Measurements from ENCODE around the gene PDLIM7. TPM values are rescaled to one million over a fixed set of nuclear protein-coding genes. Genes with fewer than 3 reads are reported as not detected.
A peak's percentile ranks its signal among the peaks of the same experiment; 100 is the strongest.

The PDLIM7 gene
- total and polyA plus RNA-seq, 10 of the 15 experiments (the other 5 are each of a cell fraction or from before 2014, with no cell fraction given) = 0.82 to 36.6 (median 19.3) TPM

DNA sequence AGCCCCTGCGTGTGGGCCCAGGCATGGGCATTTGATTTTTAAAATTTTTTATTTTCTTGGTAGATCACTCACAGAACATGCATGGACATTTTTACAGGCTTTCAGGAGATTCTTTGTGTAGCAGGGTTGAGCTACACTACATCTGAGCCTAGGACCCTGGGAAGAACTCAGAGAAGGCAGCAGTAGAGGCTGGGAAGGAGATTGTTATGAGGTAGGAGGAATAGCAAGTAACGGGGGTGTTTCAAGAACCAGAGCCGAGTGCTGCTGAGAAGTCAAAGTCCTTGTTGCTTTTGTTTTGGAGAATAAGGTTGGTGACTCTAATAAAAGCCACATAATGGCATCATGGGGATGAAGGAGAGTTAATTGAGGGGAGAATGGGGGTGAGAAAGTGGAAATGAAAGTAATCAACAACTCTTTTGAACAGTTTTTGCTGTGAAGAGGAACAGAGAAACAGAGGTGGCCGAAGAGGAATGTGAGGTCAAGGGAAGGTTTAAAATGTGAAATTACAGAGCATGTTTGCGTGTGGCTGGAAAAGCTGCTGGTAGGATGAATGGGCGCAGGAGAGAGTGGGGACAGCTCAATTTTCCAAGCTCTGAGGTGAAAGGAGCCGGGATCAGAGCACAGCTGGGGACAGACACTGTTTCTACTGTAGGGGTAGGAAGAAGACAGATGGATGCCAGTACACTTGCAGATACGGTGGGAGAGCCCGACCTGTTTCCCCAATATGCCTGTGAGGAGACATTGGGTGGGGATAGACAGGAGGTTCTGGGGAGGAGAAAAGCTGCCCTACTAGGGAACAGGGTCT is 4.7 kb upstream of the PDLIM7 start (continued):
- TF ChIP-seq, protein P1, sequence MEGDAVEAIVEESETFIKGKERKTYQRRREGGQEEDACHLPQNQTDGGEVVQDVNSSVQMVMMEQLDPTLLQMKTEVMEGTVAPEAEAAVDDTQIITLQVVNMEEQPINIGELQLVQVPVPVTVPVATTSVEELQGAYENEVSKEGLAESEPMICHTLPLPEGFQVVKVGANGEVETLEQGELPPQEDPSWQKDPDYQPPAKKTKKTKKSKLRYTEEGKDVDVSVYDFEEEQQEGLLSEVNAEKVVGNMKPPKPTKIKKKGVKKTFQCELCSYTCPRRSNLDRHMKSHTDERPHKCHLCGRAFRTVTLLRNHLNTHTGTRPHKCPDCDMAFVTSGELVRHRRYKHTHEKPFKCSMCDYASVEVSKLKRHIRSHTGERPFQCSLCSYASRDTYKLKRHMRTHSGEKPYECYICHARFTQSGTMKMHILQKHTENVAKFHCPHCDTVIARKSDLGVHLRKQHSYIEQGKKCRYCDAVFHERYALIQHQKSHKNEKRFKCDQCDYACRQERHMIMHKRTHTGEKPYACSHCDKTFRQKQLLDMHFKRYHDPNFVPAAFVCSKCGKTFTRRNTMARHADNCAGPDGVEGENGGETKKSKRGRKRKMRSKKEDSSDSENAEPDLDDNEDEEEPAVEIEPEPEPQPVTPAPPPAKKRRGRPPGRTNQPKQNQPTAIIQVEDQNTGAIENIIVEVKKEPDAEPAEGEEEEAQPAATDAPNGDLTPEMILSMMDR (IDR thresholded peaks at IDR 0.05 in 2 of 3, conservative IDR thresholded peaks at IDR 0.05 in 1 of 3; ENCODE audit: control insufficient read depth in 2 of 3, extremely low read depth in 1 of 3, insufficient read depth in 1 of 3, low read depth in 3 of 3, low read length in 3 of 3) = no peak
- TF ChIP-seq PAX5 (IDR thresholded peaks at IDR 0.05; ENCODE audit: borderline replicate concordance, low read depth, low read length) = no peak; the same call in 1 of the 2 replicates
- TF ChIP-seq ZNF24 (IDR thresholded peaks at IDR 0.05) = 0 out of 2 replicates have a peak, but pooled peaks have one; percentile 5
- peak; percentile 99 for TF ChIP-seq NBN (IDR thresholded peaks at IDR 0.05)
- TF ChIP-seq HDAC6 (IDR thresholded peaks at IDR 0.05; ENCODE audit: unreplicated experiment) = no peak
- TF ChIP-seq KAT2A (conservative IDR thresholded peaks at IDR 0.05; ENCODE audit: control insufficient read depth, low read depth, low read length) = no peak
- TF ChIP-seq MTA2 (IDR thresholded peaks at IDR 0.05; ENCODE audit: low read depth) = peak; percentile 100
- peak; percentile 99 for TF ChIP-seq IKZF2 (IDR thresholded peaks at IDR 0.05)
- TF ChIP-seq, protein P2, sequence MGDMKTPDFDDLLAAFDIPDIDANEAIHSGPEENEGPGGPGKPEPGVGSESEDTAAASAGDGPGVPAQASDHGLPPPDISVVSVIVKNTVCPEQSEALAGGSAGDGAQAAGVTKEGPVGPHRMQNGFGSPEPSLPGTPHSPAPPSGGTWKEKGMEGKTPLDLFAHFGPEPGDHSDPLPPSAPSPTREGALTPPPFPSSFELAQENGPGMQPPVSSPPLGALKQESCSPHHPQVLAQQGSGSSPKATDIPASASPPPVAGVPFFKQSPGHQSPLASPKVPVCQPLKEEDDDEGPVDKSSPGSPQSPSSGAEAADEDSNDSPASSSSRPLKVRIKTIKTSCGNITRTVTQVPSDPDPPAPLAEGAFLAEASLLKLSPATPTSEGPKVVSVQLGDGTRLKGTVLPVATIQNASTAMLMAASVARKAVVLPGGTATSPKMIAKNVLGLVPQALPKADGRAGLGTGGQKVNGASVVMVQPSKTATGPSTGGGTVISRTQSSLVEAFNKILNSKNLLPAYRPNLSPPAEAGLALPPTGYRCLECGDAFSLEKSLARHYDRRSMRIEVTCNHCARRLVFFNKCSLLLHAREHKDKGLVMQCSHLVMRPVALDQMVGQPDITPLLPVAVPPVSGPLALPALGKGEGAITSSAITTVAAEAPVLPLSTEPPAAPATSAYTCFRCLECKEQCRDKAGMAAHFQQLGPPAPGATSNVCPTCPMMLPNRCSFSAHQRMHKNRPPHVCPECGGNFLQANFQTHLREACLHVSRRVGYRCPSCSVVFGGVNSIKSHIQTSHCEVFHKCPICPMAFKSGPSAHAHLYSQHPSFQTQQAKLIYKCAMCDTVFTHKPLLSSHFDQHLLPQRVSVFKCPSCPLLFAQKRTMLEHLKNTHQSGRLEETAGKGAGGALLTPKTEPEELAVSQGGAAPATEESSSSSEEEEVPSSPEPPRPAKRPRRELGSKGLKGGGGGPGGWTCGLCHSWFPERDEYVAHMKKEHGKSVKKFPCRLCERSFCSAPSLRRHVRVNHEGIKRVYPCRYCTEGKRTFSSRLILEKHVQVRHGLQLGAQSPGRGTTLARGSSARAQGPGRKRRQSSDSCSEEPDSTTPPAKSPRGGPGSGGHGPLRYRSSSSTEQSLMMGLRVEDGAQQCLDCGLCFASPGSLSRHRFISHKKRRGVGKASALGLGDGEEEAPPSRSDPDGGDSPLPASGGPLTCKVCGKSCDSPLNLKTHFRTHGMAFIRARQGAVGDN (IDR thresholded peaks at IDR 0.05) = peak; percentile 32
- peak; percentile 19; the same call in 1 of the 2 replicates for TF ChIP-seq ZBED1 (IDR thresholded peaks at IDR 0.05; ENCODE audit: borderline replicate concordance)
- TF ChIP-seq HCFC1 (IDR thresholded peaks at IDR 0.05; ENCODE audit: low read length) = no peak
- TF ChIP-seq, protein P3, sequence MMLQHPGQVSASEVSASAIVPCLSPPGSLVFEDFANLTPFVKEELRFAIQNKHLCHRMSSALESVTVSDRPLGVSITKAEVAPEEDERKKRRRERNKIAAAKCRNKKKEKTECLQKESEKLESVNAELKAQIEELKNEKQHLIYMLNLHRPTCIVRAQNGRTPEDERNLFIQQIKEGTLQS (IDR thresholded peaks at IDR 0.05; ENCODE audit: borderline replicate concordance, extremely low read depth, low read depth, low read length) = no peak
- no peak for TF ChIP-seq CBX3 (IDR thresholded peaks at IDR 0.05; ENCODE audit: borderline replicate concordance, low read depth)
- TF ChIP-seq, protein P4, sequence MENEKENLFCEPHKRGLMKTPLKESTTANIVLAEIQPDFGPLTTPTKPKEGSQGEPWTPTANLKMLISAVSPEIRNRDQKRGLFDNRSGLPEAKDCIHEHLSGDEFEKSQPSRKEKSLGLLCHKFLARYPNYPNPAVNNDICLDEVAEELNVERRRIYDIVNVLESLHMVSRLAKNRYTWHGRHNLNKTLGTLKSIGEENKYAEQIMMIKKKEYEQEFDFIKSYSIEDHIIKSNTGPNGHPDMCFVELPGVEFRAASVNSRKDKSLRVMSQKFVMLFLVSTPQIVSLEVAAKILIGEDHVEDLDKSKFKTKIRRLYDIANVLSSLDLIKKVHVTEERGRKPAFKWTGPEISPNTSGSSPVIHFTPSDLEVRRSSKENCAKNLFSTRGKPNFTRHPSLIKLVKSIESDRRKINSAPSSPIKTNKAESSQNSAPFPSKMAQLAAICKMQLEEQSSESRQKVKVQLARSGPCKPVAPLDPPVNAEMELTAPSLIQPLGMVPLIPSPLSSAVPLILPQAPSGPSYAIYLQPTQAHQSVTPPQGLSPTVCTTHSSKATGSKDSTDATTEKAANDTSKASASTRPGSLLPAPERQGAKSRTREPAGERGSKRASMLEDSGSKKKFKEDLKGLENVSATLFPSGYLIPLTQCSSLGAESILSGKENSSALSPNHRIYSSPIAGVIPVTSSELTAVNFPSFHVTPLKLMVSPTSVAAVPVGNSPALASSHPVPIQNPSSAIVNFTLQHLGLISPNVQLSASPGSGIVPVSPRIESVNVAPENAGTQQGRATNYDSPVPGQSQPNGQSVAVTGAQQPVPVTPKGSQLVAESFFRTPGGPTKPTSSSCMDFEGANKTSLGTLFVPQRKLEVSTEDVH (IDR thresholded peaks at IDR 0.05; ENCODE audit: low read depth, partially characterized antibody) = no peak
- TF ChIP-seq DPF2 (IDR thresholded peaks at IDR 0.05) = peak; percentile 96
- TF ChIP-seq, protein P5, sequence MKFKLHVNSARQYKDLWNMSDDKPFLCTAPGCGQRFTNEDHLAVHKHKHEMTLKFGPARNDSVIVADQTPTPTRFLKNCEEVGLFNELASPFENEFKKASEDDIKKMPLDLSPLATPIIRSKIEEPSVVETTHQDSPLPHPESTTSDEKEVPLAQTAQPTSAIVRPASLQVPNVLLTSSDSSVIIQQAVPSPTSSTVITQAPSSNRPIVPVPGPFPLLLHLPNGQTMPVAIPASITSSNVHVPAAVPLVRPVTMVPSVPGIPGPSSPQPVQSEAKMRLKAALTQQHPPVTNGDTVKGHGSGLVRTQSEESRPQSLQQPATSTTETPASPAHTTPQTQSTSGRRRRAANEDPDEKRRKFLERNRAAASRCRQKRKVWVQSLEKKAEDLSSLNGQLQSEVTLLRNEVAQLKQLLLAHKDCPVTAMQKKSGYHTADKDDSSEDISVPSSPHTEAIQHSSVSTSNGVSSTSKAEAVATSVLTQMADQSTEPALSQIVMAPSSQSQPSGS (IDR thresholded peaks at IDR 0.05; ENCODE audit: low read length) = no peak

Measured in GM12878 (cell line).